CD4-positive, alpha-beta T cell treated with Interferon gamma for 1 hour (primary cell): ENCODE data around the gene CCDC43.
A peak's percentile ranks its signal among the peaks of the same experiment; 100 is the strongest.
"Not testable (repeated sequence)": the region's sequence is repeated elsewhere in the genome, so short reads cannot be mapped to it uniquely, and the experiment has no call there.

Experiments used
- DNase-seq: peaks from one replicate; pipeline ENCODE4 v3.0.0-alpha.2; 2020

Gene CCDC43

DNA sequence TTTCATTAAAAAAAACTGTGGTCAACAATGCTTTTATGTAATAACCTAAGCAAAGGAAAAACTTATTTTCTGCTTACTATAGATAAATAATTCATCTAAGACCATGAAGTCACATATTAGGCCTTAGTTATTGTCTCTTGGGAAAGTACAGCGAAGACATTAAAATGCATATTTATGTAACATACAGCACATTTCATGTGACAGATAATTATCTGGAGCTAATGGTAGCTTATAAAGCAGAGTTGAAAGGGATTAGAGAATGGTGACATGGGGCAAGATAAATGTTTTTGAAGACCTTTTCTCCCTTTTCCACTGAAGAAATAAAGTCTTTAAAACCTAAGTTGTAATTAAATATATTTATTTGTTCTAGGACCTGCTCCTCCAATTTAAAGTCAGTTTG is 23.6 kb downstream of the CCDC43 start:
- no peak for DNase-seq

DNA sequence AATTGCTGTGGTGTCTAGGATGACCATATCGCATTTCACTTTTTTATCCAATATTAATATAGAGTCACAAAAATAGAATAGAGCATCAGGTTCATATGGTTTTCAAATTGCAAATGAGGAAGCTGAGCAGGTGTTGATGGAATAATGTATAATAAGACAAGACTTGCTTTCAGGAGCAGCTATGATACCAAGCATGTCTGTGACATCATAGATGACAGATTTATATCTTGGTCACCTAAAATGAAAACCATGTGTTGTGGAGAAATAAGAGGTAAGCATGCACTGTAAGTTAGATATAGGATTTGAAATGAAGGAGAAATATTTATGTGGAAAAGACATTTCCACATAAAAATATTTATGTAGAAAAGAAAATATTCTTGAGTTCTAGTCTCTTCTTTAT is 24.7 kb downstream of the CCDC43 start:
- no peak for DNase-seq

DNA sequence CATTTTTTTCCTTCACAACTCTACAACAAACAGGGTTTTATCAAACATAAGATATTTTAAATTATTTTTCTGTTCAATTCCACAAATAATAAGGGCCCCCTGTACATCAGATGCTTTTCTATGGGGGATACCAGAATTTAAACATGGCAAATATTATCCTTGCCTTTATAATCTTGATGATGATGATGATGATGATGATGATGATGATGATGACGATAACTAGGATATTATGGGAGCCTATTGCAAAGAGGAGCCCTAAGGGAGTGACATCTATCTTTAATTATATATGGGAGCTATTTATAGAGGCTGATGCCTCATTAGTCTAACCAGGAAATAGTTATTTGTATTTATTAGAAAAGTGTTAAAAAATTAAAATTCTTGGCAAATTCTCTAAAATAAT is 26.5 kb downstream of the CCDC43 start:
- no peak for DNase-seq

- DNase-seq = no peak
Measured at GRCh38 chr17:44661835-44662234, 27.7 kb downstream of the CCDC43 start.

DNA sequence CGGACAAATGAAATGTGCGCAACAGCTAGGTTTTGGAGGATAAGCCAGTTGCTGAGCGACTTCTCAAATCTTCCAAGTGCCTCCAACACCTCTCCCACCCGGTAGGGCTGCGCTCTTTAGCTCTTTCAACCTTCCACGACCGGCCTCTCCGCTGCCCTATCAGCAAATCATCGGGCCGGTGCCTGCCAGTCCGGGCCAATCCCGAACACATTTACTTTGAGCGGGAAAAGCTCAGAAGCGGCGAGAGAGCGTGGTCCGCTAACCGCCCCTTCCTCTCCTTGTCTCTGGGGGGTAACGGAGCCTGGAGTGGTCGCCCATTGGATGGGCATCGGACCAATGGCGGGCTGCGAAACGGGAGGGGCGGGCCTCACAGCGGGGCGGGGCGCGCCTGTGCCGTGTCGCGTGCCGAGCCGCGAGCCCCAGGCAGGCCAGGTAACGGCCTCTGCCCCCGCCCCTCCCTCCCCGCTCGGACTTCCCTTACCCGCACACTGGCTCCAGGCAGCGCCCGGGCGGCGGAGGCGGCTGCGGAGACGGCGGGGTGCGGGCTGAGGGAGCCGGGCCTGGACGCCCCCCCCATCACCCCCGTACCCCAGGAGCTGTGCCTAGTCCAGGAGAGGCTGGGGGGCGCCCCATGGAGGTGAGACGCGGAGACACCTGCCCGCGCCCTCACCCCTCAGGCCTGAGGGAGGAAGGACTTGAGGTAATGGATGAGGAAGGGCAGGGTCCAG is 33.4 kb downstream of the CCDC43 start, which contains the start of gene MEIOC:
MEIOC (plus strand) TSS at position 486 of the 728 bp plus-strand sequence; CDS start at position 632, 146 bp downstream.
- DNase-seq = no peak

DNA sequence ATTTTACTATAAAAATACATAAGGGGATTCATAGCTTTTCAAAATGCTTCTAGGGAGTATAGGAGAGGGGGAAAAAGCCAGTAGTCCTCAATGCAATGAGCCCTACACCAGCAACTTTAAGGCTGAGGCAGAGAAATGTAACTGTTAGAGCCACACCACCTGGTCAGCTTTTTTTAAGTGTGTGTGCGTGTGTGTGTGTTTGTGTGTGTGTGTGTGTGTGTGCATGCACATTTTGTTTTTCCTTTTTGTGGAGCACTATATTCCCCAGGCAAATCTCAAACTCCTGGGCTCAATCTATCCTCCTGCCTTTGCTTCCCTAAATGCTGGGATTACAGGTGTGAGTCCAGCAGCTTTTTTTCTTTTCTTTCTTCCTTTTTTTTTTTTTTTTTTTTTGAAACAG is 35.6 kb downstream of the CCDC43 start:
- no peak for DNase-seq

GRCh38 chr17:44653384-44653783 is 36.2 kb downstream of the CCDC43 start:
- no peak for DNase-seq

GRCh38 chr17:44652727-44653126 is 36.8 kb downstream of the CCDC43 start:
- DNase-seq = no peak

DNA sequence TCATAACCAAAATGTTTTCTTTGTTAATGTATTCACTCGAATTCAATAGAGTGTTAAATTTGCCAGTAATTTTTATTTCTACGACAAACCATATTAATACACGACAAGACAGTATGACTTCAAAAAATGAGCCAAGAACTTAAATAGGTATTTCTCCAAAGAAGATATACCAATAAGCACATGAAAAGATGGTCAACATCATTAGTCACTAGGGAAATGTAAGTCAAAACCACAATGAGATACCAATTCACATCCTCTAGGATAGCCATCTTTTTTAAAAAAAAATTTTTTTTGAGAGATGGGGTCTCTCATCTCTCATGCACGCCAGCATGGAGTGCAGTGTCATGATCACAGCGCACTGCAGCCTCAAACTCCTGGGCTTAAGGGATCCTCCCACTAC is 38.3 kb downstream of the CCDC43 start:
- no peak for DNase-seq

DNA sequence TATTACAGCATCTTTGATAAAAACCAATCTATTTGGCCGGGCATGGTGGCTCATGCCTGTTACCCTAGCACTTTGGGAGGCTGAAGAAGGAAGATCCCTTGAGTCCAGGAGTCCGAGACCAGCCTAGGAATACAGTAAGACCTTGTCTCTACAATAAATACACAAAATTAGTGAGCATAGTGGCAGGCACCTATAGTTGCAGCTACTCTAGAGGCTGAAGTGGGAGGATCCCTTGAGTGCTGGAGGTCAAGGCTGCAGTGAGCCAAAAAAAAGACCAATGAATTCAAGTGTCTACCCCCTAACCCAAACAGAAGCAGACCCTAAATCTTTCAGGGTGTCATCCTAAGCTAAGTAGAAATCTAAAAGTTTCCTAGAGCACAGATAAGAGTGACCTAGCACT is 40.6 kb downstream of the CCDC43 start:
- DNase-seq = no peak

DNA sequence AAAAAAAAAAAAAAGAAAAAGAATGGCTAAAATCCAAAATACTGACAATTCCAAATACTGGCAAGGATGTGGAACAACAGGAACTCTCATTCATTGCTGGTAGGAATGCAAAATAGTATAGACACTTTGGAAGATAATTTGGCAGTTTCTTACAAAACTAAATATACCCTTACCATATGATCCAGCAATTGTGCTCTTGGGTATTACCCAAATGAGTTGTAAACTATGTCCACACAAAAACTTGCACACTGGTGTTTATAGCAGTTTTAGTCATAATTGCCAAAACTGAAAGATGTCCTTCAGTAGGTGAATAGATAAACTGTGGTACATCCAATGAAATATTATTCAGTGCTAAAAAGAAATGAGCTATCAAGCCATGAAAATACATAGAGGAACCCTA is 41.8 kb downstream of the CCDC43 start:
- no peak for DNase-seq

DNA sequence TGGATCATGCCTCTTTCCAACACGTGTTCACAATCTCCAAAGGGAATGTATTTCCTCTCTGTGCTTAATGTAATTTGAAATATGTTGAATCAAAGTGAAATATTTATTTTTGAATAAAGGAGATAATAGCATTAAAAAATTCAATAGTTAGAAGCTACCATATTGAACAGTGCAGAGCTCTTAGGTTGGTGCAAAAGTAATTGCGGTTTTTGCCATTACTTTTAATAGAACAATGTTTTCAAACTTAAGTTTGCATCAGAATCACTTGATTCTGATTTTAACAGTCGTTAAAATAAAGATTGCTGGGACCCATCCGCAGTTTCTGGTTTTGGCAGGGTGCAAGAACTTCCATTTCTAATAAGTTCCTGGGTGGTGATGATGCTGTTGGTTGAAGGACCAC is 43.3 kb downstream of the CCDC43 start:
- no peak for DNase-seq

GRCh38 chr17:44645341-44645740 is 44.2 kb downstream of the CCDC43 start:
- DNase-seq = no peak

DNA sequence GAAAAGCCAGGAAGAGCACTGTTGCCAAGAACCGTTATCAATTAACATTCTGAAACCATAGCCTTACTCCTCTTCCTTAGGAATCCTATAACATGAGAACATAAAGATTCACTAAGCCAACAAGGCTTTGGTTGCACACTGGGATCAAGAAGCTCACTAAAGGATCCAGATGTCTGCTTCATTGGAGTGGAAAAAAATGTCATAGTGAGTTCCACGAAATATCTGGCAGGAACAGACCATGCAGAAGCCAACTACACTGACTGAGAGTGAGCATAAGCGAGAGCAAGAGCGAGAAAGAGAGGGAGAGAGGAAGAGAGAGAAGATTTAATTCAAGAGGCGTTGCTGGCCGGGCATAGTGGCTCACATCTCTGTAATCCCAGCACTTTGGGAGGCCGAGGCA is 46.7 kb downstream of the CCDC43 start:
- DNase-seq = no peak

- DNase-seq = no peak
Measured at GRCh38 chr17:44637066-44637465, 52.5 kb downstream of the CCDC43 start.

DNA sequence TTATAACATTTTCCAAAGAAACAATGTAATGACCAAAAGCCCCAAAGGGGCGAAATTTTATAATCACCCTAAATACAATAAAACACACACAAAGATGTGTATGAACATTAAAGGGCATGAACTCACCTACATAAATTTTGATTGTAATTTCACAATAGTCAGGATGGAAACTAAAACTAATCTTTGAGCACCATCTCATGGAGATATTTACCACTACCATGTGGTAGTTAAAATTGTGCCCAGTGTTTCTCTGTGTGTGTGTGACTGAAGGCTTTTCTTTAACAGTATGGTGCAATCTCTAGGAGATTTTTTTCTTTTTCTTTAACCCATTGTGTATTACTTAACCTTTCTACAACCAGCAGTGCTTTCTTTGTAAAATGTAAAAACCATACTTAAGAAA is 53.0 kb downstream of the CCDC43 start:
- DNase-seq = no peak

- DNase-seq = not testable (repeated sequence)
Measured at GRCh38 chr17:44634401-44634800, 55.2 kb downstream of the CCDC43 start.

- no peak for DNase-seq
Measured at GRCh38 chr17:44633998-44634397, 55.6 kb downstream of the CCDC43 start.

DNA sequence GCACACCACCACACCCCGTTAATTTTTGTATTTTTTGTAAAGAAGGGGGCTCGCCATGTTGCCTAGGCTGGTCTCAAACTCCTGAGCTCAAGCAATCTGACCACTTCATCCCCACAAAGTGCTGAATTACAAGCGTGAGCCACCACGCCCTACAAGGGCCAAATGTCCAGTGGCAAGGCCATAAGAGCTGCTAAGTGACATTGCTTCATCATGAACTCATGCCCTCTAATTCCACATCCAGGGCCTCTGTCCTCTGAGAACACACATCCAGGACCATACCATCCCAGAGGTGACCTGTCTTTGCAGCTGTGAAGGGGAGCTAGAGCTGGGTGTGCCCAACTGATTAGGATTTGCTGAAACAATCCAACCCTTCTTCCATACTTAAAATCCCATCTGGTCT is 58.9 kb downstream of the CCDC43 start:
- no peak for DNase-seq

DNA sequence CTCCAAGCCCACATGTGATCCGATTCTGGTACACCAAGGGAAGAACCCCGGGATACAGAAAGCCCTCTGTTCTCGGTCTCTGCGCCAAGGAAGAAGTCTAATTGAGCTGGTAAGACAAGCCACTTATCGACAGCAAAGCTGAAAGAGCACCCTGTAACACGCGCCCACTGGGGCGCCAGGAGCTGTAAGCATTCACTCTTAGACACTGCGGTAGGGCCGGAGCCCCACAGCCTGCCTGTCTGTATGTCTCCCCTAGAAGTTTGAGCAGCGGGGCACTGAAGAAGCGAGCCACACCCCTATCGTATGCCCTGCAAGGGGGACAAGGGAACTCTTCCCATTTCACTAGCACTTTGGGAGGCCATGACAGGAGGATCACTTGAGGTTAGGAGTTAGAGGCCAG is 60.3 kb downstream of the CCDC43 start:
- no peak for DNase-seq

- DNase-seq = peak; percentile 27
Measured at GRCh38 chr17:44628243-44629188, 61.1 kb downstream of the CCDC43 start.

- no peak for DNase-seq
Measured at GRCh38 chr17:44627513-44628242, 61.9 kb downstream of the CCDC43 start.
